Nephron progenitor cell (in vitro differentiated cells): Measurements from ENCODE around the gene PSMC4.

Experiments used
- DNase-seq: peaks from one replicate; pipeline ENCODE4 v3.0.0; 2021
- H3K27ac Mint-ChIP-seq: 2 replicates; pipeline ENCODE4 v1.8.0; 2021; ENCODE audit warnings: mild to moderate bottlenecking, moderate library complexity, mixed read lengths
- H3K27me3 Mint-ChIP-seq: 2 replicates; pipeline ENCODE4 v1.8.0; 2021; ENCODE audit warnings: mild to moderate bottlenecking, low read depth, mixed read lengths; ENCODE audit not compliant: poor library complexity
- H3K36me3 Mint-ChIP-seq: 2 replicates; pipeline ENCODE4 v1.8.0; 2021; ENCODE audit warnings: low read depth, mixed read lengths
- H3K4me1 Mint-ChIP-seq: 2 replicates; pipeline ENCODE4 v1.8.0; 2021; ENCODE audit warnings: mixed read lengths
- H3K4me3 Mint-ChIP-seq: 2 replicates; pipeline ENCODE4 v1.8.0; 2021; ENCODE audit warnings: mild to moderate bottlenecking, moderate library complexity, mixed read lengths
- H3K9me3 Mint-ChIP-seq: 2 replicates; pipeline ENCODE4 v1.8.0; 2021; ENCODE audit warnings: mild to moderate bottlenecking, moderate library complexity, mixed read lengths
- CTCF ChIP-seq: fragments of 200-600 bp; sonication (generic); IDR thresholded peaks from 2 replicates; pipeline ENCODE4 v1.5.0; 2021; ENCODE audit warnings: antibody characterized with exemption

PSMC4 gene

GRCh38 chr19:39936020-39936419, 34.9 kb upstream of the PSMC4 start:
- no peak for TF ChIP-seq CTCF
- Mint-ChIP-seq H3K27me3 (peaks cover 41% of the 10 kb centered on the region), H3K27ac (no peak overlapping the region), H3K9me3 (peaks cover 17% of the 10 kb centered on the region), H3K4me1 (no peaks in the 10 kb centered on the region), H3K36me3 (no peaks in the 10 kb centered on the region), H3K4me3 (no peak overlapping the region)
- DNase-seq, result no peak

GRCh38 chr19:39936622-39937021, 34.3 kb upstream of the PSMC4 start:
- no peak overlapping the region for H3K4me3 Mint-ChIP-seq
- DNase-seq, result no peak
- peaks cover 6% of the 10 kb centered on the region for H3K4me1 Mint-ChIP-seq
- H3K36me3 Mint-ChIP-seq, result no peaks in the 10 kb centered on the region
- peaks cover 20% of the 10 kb centered on the region for H3K9me3 Mint-ChIP-seq
- H3K27me3 Mint-ChIP-seq, result peaks cover 37% of the 10 kb centered on the region
- no peak for TF ChIP-seq CTCF
- no peak overlapping the region for H3K27ac Mint-ChIP-seq

- Mint-ChIP-seq H3K9me3 (peaks cover 20% of the 10 kb centered on the region), H3K36me3 (no peaks in the 10 kb centered on the region), H3K4me1 (peaks cover 12% of the 10 kb centered on the region), H3K27ac (no peak overlapping the region), H3K27me3 (peaks cover 34% of the 10 kb centered on the region), H3K4me3 (no peak overlapping the region)
- TF ChIP-seq CTCF, result no peak
- no peak for DNase-seq
Observed at GRCh38 chr19:39937094-39937720, 33.8 kb upstream of the PSMC4 start.

- Mint-ChIP-seq H3K36me3 (no peaks in the 10 kb centered on the region), H3K9me3 (peaks cover 20% of the 10 kb centered on the region)
Observed at GRCh38 chr19:39937787-39938186, 33.2 kb upstream of the PSMC4 start.

GRCh38 chr19:39939556-39939955, 31.4 kb upstream of the PSMC4 start:
- Mint-ChIP-seq H3K9me3 (peaks cover 20% of the 10 kb centered on the region), H3K27me3 (peaks cover 27% of the 10 kb centered on the region), H3K4me1 (peaks cover 21% of the 10 kb centered on the region), H3K4me3 (no peak overlapping the region), H3K36me3 (no peaks in the 10 kb centered on the region), H3K27ac (no peak overlapping the region)
- DNase-seq, result no peak
- TF ChIP-seq CTCF, result no peak

More at GRCh38 chr19:39937787-39938186, 33.2 kb upstream of the PSMC4 start:
- no peak for TF ChIP-seq CTCF
- Mint-ChIP-seq H3K4me3 (no peak overlapping the region), H3K4me1 (peaks cover 18% of the 10 kb centered on the region), H3K27me3 (peaks cover 34% of the 10 kb centered on the region), H3K27ac (no peak overlapping the region)
- DNase-seq, result no peak

- H3K4me3 Mint-ChIP-seq, result no peak overlapping the region
- peaks cover 20% of the 10 kb centered on the region for H3K9me3 Mint-ChIP-seq
- TF ChIP-seq CTCF, result no peak
- H3K4me1 Mint-ChIP-seq, result peaks cover 21% of the 10 kb centered on the region
- no peak overlapping the region for H3K27ac Mint-ChIP-seq
- H3K27me3 Mint-ChIP-seq, result peaks cover 27% of the 10 kb centered on the region
- DNase-seq, result no peak
- H3K36me3 Mint-ChIP-seq, result no peaks in the 10 kb centered on the region
Observed at GRCh38 chr19:39940221-39940833, 30.6 kb upstream of the PSMC4 start.
